HepG2 (cell line): ENCODE measurements around the gene CROCC. TPM values are rescaled to one million over a fixed set of nuclear protein-coding genes. Genes with fewer than 3 reads are reported as not detected.

Experiments used
- BORCS8-MEF2B ChIP-seq: sonication (generic); formaldehyde crosslinking; IDR thresholded peaks from 2 replicates; pipeline ENCODE4 v1.8.0; 2022; ENCODE audit warnings: mild to moderate bottlenecking, missing genetic modification reagents
- CEBPB ChIP-seq: IDR thresholded peaks from 2 replicates; pipeline ENCODE4 v1.6.1; 2011; ENCODE audit warnings: low read depth, low read length, improper control_type of control experiment, borderline replicate concordance
- CREM ChIP-seq, 2 experiments: sonication (generic) in 1 of 2; formaldehyde crosslinking in 1 of 2; IDR thresholded peaks; 2 replicates each; pipeline versions ENCODE4 v1.4.0 to v1.6.1; 2016 to 2020; ENCODE audit warnings: antibody characterized with exemption in 1 of 2, mild to moderate bottlenecking in 1 of 2, missing genetic modification reagents in 1 of 2
- HIVEP1 ChIP-seq: sonication (generic); formaldehyde crosslinking; IDR thresholded peaks from 2 replicates; pipeline ENCODE4 v1.4.0; 2020; ENCODE audit warnings: mild to moderate bottlenecking, missing genetic modification reagents
- HMGXB4 ChIP-seq, 2 experiments: sonication (generic) in 1 of 2; formaldehyde crosslinking in 1 of 2; IDR thresholded peaks; 2 replicates each; pipeline versions ENCODE4 v1.4.0 to v1.6.1; 2018 to 2020; ENCODE audit warnings: missing genetic modification reagents in 2 of 2, borderline replicate concordance in 1 of 2, low read depth in 1 of 2, mild to moderate bottlenecking in 1 of 2, missing biosample characterization in 1 of 2
- HNRNPLL ChIP-seq: fragments of 200-400 bp; formaldehyde crosslinking; IDR thresholded peaks from 2 replicates; pipeline ENCODE4 v1.6.1; 2017; ENCODE audit warnings: mild to moderate bottlenecking, low read depth, low read length; ENCODE audit not compliant: poor library complexity, severe bottlenecking
- NRL ChIP-seq: sonication (generic); formaldehyde crosslinking; IDR thresholded peaks from 2 replicates; pipeline ENCODE4 v1.5.0; 2020; ENCODE audit warnings: missing genetic modification reagents, mild to moderate bottlenecking, moderate library complexity, borderline replicate concordance
- SOX5 ChIP-seq: IDR thresholded peaks from 2 replicates; pipeline ENCODE4 v1.6.1; 2016; ENCODE audit warnings: borderline replicate concordance
- TCF12 ChIP-seq, 2 experiments: fragments of 450-650 bp in 1 of 2; sonication (generic) in 1 of 2; formaldehyde crosslinking in 1 of 2; IDR thresholded peaks; 2 replicates each; pipeline versions ENCODE4 v1.6.1 to v1.8.0; 2017 to 2022; ENCODE audit warnings: antibody characterized with exemption in 1 of 2, mild to moderate bottlenecking in 1 of 2, missing genetic modification reagents in 1 of 2, moderate library complexity in 1 of 2
- ZBTB10 ChIP-seq: sonication (generic); formaldehyde crosslinking; IDR thresholded peaks from 2 replicates; pipeline ENCODE4 v1.4.0; 2020; ENCODE audit warnings: missing genetic modification reagents, borderline replicate concordance
- ZNF317 ChIP-seq: sonication (generic); formaldehyde crosslinking; IDR thresholded peaks from 2 replicates; pipeline ENCODE4 v1.5.0; 2020; ENCODE audit warnings: mild to moderate bottlenecking, missing genetic modification reagents
- polyA plus RNA-seq, 8 experiments: library from polyadenylated mRNA; depleted of rRNA in 3 of 8; stranded (reverse) in 7 of 8; unstranded in 1 of 8; fragments of >200 nt; fragmentation: Illumina TruSeq in 4 of 8; extraction: Trizol in 4 of 8; gene quantifications; 2 replicates each; pipeline versions ENCODE4 v1.2.1 to v1.2.3, GENCODE V29; 2011 to 2016; ENCODE audit warnings: low read depth in 4 of 8, missing spikeins in 1 of 8, mixed read lengths in 1 of 8; ENCODE audit not compliant: insufficient read depth in 1 of 8
- total RNA-seq, 5 experiments: library from RNA; depleted of rRNA; stranded (reverse); fragments of >200 nt; fragmentation: Illumina TruSeq; extraction: Trizol; gene quantifications; 2 replicates each; pipeline ENCODE4 v1.2.3, GENCODE V29; 2016; ENCODE audit warnings: low read depth in 1 of 5
- TF ChIP-seq, protein P1 (sequence below): IDR thresholded peaks from 2 replicates; pipeline ENCODE4 v1.6.1; 2016; ENCODE audit warnings: low read depth, missing genetic modification reagents, missing compliant biosample characterization
- TF ChIP-seq, protein P2 (sequence below): sonication (generic); formaldehyde crosslinking; IDR thresholded peaks from 2 replicates; pipeline ENCODE4 v1.5.1; 2020; ENCODE audit warnings: mild to moderate bottlenecking, moderate library complexity, missing genetic modification reagents
- TF ChIP-seq, protein P3 (sequence below): sonication (generic); formaldehyde crosslinking; IDR thresholded peaks from 2 replicates; pipeline ENCODE4 v1.8.0; 2022; ENCODE audit warnings: mild to moderate bottlenecking, missing genetic modification reagents, moderate library complexity

CROCC gene
- total and polyA plus RNA-seq, 2 of the 13 experiments (the other 11 are each of a cell fraction or from before 2014, with no cell fraction given), result 7.8 to 15.5 TPM

- TF ChIP-seq, protein P1, sequence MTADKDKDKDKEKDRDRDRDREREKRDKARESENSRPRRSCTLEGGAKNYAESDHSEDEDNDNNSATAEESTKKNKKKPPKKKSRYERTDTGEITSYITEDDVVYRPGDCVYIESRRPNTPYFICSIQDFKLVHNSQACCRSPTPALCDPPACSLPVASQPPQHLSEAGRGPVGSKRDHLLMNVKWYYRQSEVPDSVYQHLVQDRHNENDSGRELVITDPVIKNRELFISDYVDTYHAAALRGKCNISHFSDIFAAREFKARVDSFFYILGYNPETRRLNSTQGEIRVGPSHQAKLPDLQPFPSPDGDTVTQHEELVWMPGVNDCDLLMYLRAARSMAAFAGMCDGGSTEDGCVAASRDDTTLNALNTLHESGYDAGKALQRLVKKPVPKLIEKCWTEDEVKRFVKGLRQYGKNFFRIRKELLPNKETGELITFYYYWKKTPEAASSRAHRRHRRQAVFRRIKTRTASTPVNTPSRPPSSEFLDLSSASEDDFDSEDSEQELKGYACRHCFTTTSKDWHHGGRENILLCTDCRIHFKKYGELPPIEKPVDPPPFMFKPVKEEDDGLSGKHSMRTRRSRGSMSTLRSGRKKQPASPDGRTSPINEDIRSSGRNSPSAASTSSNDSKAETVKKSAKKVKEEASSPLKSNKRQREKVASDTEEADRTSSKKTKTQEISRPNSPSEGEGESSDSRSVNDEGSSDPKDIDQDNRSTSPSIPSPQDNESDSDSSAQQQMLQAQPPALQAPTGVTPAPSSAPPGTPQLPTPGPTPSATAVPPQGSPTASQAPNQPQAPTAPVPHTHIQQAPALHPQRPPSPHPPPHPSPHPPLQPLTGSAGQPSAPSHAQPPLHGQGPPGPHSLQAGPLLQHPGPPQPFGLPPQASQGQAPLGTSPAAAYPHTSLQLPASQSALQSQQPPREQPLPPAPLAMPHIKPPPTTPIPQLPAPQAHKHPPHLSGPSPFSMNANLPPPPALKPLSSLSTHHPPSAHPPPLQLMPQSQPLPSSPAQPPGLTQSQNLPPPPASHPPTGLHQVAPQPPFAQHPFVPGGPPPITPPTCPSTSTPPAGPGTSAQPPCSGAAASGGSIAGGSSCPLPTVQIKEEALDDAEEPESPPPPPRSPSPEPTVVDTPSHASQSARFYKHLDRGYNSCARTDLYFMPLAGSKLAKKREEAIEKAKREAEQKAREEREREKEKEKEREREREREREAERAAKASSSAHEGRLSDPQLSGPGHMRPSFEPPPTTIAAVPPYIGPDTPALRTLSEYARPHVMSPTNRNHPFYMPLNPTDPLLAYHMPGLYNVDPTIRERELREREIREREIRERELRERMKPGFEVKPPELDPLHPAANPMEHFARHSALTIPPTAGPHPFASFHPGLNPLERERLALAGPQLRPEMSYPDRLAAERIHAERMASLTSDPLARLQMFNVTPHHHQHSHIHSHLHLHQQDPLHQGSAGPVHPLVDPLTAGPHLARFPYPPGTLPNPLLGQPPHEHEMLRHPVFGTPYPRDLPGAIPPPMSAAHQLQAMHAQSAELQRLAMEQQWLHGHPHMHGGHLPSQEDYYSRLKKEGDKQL (CRISPR knock-in tag), result no peak
- 0 out of 2 replicates have a peak, but pooled peaks have one; percentile 33 for TF ChIP-seq ZBTB10 (CRISPR knock-in tag)
- TF ChIP-seq SOX5 (CRISPR knock-in tag), result no peak
- no peak for TF ChIP-seq TCF12 (IDR thresholded peaks at IDR 0.05)
- peak; percentile 15; the same call in 1 of the 2 replicates for TF ChIP-seq TCF12 (CRISPR knock-in tag; IDR thresholded peaks at IDR 0.05)
- TF ChIP-seq NRL (CRISPR knock-in tag), result 0 out of 2 replicates have a peak, but pooled peaks have one; percentile 26
- peak; percentile 37 for TF ChIP-seq HNRNPLL
- TF ChIP-seq, protein P2, sequence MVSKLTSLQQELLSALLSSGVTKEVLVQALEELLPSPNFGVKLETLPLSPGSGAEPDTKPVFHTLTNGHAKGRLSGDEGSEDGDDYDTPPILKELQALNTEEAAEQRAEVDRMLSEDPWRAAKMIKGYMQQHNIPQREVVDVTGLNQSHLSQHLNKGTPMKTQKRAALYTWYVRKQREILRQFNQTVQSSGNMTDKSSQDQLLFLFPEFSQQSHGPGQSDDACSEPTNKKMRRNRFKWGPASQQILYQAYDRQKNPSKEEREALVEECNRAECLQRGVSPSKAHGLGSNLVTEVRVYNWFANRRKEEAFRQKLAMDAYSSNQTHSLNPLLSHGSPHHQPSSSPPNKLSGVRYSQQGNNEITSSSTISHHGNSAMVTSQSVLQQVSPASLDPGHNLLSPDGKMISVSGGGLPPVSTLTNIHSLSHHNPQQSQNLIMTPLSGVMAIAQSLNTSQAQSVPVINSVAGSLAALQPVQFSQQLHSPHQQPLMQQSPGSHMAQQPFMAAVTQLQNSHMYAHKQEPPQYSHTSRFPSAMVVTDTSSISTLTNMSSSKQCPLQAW (CRISPR knock-in tag), result peak; percentile 67; the same call in 1 of the 2 replicates
- TF ChIP-seq BORCS8-MEF2B (CRISPR knock-in tag), result 0 out of 2 replicates have a peak, but pooled peaks have one; percentile 23
- 0 out of 2 replicates have a peak, but pooled peaks have one; percentile 49 for TF ChIP-seq ZNF317 (CRISPR knock-in tag)
- peak; percentile 75 for TF ChIP-seq HIVEP1 (CRISPR knock-in tag)
- TF ChIP-seq, protein P3, sequence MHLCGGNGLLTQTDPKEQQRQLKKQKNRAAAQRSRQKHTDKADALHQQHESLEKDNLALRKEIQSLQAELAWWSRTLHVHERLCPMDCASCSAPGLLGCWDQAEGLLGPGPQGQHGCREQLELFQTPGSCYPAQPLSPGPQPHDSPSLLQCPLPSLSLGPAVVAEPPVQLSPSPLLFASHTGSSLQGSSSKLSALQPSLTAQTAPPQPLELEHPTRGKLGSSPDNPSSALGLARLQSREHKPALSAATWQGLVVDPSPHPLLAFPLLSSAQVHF (CRISPR knock-in tag), result peak; percentile 28; the same call in 1 of the 2 replicates
- 0 out of 4 replicates have a peak, but pooled peaks of 1 of the 2 experiments have one; percentile 24 for TF ChIP-seq HMGXB4 (CRISPR knock-in tag; IDR thresholded peaks at IDR 0.05; ENCODE audit: borderline replicate concordance in 1 of 2, low read depth in 1 of 2)
- peak; percentile 93 for TF ChIP-seq CREM (IDR thresholded peaks at IDR 0.05)
- TF ChIP-seq CREM (CRISPR knock-in tag; IDR thresholded peaks at IDR 0.05), result no peak
- 0 out of 2 replicates have a peak, but pooled peaks have one; percentile 3 for TF ChIP-seq CEBPB
These were observed 17.1 kb upstream of the CROCC start (continued) for GRCh38 chr1:16904560-16905109.
